H9 (cell line): Measurements from ENCODE around the gene EPB41L4B. TPM values are rescaled to one million over a fixed set of nuclear protein-coding genes. Genes with fewer than 3 reads are reported as not detected.

ENCODE experiments used
- DNase-seq: peaks from one replicate; pipeline ENCODE4 v3.0.0-alpha.2; 2017
- H2AFZ ChIP-seq: one replicate; pipeline ENCODE4 v1.6.1; 2013; ENCODE audit warnings: mild to moderate bottlenecking, low read length, control low read depth, moderate library complexity
- H2AK5ac ChIP-seq: 2 replicates; pipeline ENCODE4 v1.6.1; 2013; ENCODE audit warnings: low read length, control low read depth, mixed read lengths; ENCODE audit not compliant: insufficient read length
- H2BK120ac ChIP-seq: one replicate; pipeline ENCODE4 v1.6.1; 2013; ENCODE audit warnings: low read depth, mild to moderate bottlenecking, low read length, control low read depth, inconsistent platforms; ENCODE audit not compliant: poor library complexity, severe bottlenecking
- H2BK12ac ChIP-seq: 2 replicates; pipeline ENCODE4 v1.6.1; 2013; ENCODE audit warnings: low read length, control low read depth, mixed read lengths, low read depth; ENCODE audit not compliant: insufficient read length
- H2BK15ac ChIP-seq: 2 replicates; pipeline ENCODE4 v1.6.1; 2013; ENCODE audit warnings: low read depth, low read length, control low read depth
- H2BK20ac ChIP-seq: one replicate; pipeline ENCODE4 v1.6.1; 2013; ENCODE audit warnings: low read depth, mild to moderate bottlenecking, low read length, control low read depth, inconsistent platforms; ENCODE audit not compliant: poor library complexity, severe bottlenecking
- H2BK5ac ChIP-seq: 2 replicates; pipeline ENCODE4 v1.6.1; 2013; ENCODE audit warnings: low read length, control low read depth, mixed read lengths; ENCODE audit not compliant: insufficient read length
- H3K14ac ChIP-seq: 2 replicates; pipeline ENCODE4 v1.6.1; 2013; ENCODE audit warnings: low read length, control low read depth; ENCODE audit not compliant: insufficient read depth
- H3K18ac ChIP-seq: 2 replicates; pipeline ENCODE4 v1.6.1; 2013; ENCODE audit warnings: low read depth, mild to moderate bottlenecking, mixed read lengths, low read length, control low read depth; ENCODE audit not compliant: insufficient read length
- H3K23ac ChIP-seq: 2 replicates; pipeline ENCODE4 v1.6.1; 2013; ENCODE audit warnings: low read length, control low read depth, mixed read lengths, low read depth; ENCODE audit not compliant: insufficient read length
- H3K23me2 ChIP-seq: 2 replicates; pipeline ENCODE4 v1.6.1; 2013; ENCODE audit warnings: low read depth, mild to moderate bottlenecking, mixed read lengths, low read length, control low read depth; ENCODE audit not compliant: insufficient read length, poor library complexity, severe bottlenecking
- H3K27ac ChIP-seq: 2 replicates; pipeline ENCODE4 v1.5.1; 2013; ENCODE audit warnings: low read length, control low read depth, mixed read lengths, low read depth; ENCODE audit not compliant: insufficient read length
- H3K27me3 ChIP-seq: 2 replicates; pipeline ENCODE4 v1.6.1; 2013; ENCODE audit warnings: low read length, control low read depth, inconsistent platforms; ENCODE audit not compliant: insufficient read depth
- H3K4ac ChIP-seq: 2 replicates; pipeline ENCODE4 v1.6.1; 2013; ENCODE audit warnings: low read depth, mild to moderate bottlenecking, control low read depth, inconsistent platforms, low read length, moderate library complexity
- H3K4me1 ChIP-seq: 2 replicates; pipeline ENCODE4 v1.6.1; 2013; ENCODE audit warnings: low read length, control low read depth, inconsistent platforms; ENCODE audit not compliant: insufficient read depth
- H3K4me2 ChIP-seq: 2 replicates; pipeline ENCODE4 v1.6.1; 2013; ENCODE audit warnings: low read length, control low read depth, mixed read lengths; ENCODE audit not compliant: insufficient read length, insufficient read depth
- H3K56ac ChIP-seq: 2 replicates; pipeline ENCODE4 v1.6.1; 2013; ENCODE audit warnings: low read depth, mild to moderate bottlenecking, mixed read lengths, low read length, control low read depth; ENCODE audit not compliant: insufficient read length
- H3K79me1 ChIP-seq: 2 replicates; pipeline ENCODE4 v1.6.1; 2013; ENCODE audit warnings: low read depth, mild to moderate bottlenecking, moderate library complexity, low read length, control low read depth, inconsistent platforms; ENCODE audit not compliant: insufficient read depth, poor library complexity, severe bottlenecking
- H3K79me2 ChIP-seq: 2 replicates; pipeline ENCODE4 v1.6.1; 2013; ENCODE audit warnings: low read length, control low read depth, inconsistent platforms; ENCODE audit not compliant: insufficient read depth
- H3K9ac ChIP-seq: 2 replicates; pipeline ENCODE4 v1.6.1; 2013; ENCODE audit warnings: low read length, control low read depth, mixed read lengths; ENCODE audit not compliant: insufficient read length; ENCODE audit errors: extremely low read depth
- H3K9me3 ChIP-seq: one replicate; pipeline ENCODE4 v1.6.1; 2013; ENCODE audit warnings: low read depth, low read length, inconsistent platforms; ENCODE audit not compliant: control insufficient read depth
- H3T11ph ChIP-seq: one replicate; pipeline ENCODE4 v1.6.1; 2013; ENCODE audit warnings: mild to moderate bottlenecking, low read length, control low read depth, inconsistent platforms
- H4K20me1 ChIP-seq: one replicate; pipeline ENCODE4 v1.6.1; 2013; ENCODE audit not compliant: control insufficient read depth, insufficient read length, insufficient read depth
- H4K5ac ChIP-seq: 2 replicates; pipeline ENCODE4 v1.6.1; 2013; ENCODE audit warnings: low read depth, mild to moderate bottlenecking, mixed read lengths, low read length, control low read depth; ENCODE audit not compliant: insufficient read length
- H4K8ac ChIP-seq: replicated peaks from 2 replicates; pipeline ENCODE4 v1.6.1; 2013; ENCODE audit warnings: low read length, control low read depth, mixed read lengths, low read depth; ENCODE audit not compliant: insufficient read length
- H4K91ac ChIP-seq: 2 replicates; pipeline ENCODE4 v1.6.1; 2013; ENCODE audit warnings: low read depth, mild to moderate bottlenecking, moderate library complexity, mixed read lengths, low read length, control low read depth; ENCODE audit not compliant: insufficient read length
- H3K27ac Mint-ChIP-seq, 3 experiments: 2 replicates in 2 of 3; 3 replicates in 1 of 3; pipeline ENCODE4 v1.8.0; 2020 to 2021; ENCODE audit warnings: mixed read lengths in 3 of 3, mild to moderate bottlenecking in 1 of 3, moderate library complexity in 1 of 3
- H3K27me3 Mint-ChIP-seq: 2 replicates; pipeline ENCODE4 v1.8.0; 2021; ENCODE audit warnings: low read depth, mild to moderate bottlenecking, moderate library complexity, mixed read lengths
- H3K36me3 Mint-ChIP-seq, 3 experiments: 2 replicates in 2 of 3; 3 replicates in 1 of 3; pipeline ENCODE4 v1.8.0; 2020 to 2021; ENCODE audit warnings: low read depth in 3 of 3, mixed read lengths in 3 of 3; ENCODE audit not compliant: insufficient read depth in 1 of 3
- H3K4me1 Mint-ChIP-seq, 2 experiments: 2 replicates each; pipeline ENCODE4 v1.8.0; 2020; ENCODE audit warnings: mixed read lengths in 2 of 2
- H3K4me3 Mint-ChIP-seq, 2 experiments: 2 replicates in 1 of 2; 3 replicates in 1 of 2; pipeline ENCODE4 v1.8.0; 2020 to 2021; ENCODE audit warnings: mild to moderate bottlenecking in 2 of 2, mixed read lengths in 2 of 2, moderate library complexity in 1 of 2
- H3K9me3 Mint-ChIP-seq, 2 experiments: 2 replicates in 1 of 2; 3 replicates in 1 of 2; pipeline ENCODE4 v1.8.0; 2020; ENCODE audit warnings: mild to moderate bottlenecking in 2 of 2, mixed read lengths in 2 of 2, moderate library complexity in 1 of 2
- WGBS: extraction: QIAGEN DNeasy Blood & Tissue Kit; methylation state at CpG from one replicate; pipeline ENCODE4 v1.1.7; 2013; ENCODE audit warnings: missing lambda C conversion rate, low lambda C conversion rate, mixed read lengths; ENCODE audit not compliant: insufficient read length; ENCODE audit errors: extremely low coverage; 5-methylcytosine and 5-hydroxymethylcytosine counted together
- total RNA-seq: library from RNA; stranded (reverse); gene quantifications from 2 replicates; pipeline ENCODE4 v1.2.1, GENCODE V29; 2021
- TF ChIP-seq, protein P1 (sequence below): fragments of 200-600 bp; sonication (generic); conservative IDR thresholded peaks from 3 replicates; pipeline ENCODE4 v1.8.0; 2021; ENCODE audit warnings: antibody characterized with exemption, mild to moderate bottlenecking

The EPB41L4B gene
- total RNA-seq, 1 experiment from 2014 or later = 18.9 TPM

DNA sequence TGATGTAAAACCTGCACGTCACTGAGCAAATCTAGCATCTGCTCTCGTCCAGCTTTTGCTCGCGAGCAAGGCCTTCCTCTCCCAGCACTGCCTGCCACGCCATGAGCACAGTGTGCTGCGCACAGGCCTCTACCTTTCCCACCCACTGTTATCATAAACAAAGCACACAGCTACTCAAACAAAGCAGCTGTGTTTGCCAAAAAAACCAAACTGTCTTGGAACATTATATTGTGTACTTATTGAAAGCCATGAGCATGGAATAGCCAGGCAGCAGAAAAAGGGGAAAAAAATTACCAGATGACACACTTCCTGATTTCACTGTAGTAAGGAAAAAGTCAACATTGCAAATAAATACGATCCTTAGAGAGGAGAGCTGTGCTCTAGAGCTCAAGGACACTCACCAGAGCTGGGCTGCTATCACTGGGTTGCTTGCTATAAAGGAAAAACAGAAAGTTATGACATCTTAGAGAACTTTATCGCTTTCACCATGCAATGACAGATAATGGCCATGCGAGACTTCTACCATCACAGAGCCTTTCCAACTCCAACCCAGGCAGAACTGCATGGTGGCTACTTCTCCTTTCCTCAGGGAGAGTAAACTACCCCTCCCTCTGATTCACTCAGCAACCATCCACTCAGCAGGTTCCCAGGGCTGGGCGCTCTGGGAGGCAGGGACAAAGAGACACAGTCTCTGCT is 69.6 kb downstream of the EPB41L4B start:
- H2AFZ ChIP-seq = no peak overlapping the region
- no peak overlapping the region for H4K5ac ChIP-seq
- H3K27me3 ChIP-seq = no peaks in the 10 kb centered on the region
- H2AK5ac ChIP-seq = no peak overlapping the region
- H3K27ac Mint-ChIP-seq = peak overlapping the region in 2 of 3 experiments; percentile 65 to 91; a peak in 6 of 7 replicates
- WGBS = no CpG with 5 or more reads among the region's 10 CpGs
- no peaks in the 10 kb centered on the region for H3K4me1 ChIP-seq
- no peak overlapping the region for H3K4me2 ChIP-seq
- H3K14ac ChIP-seq = no peak overlapping the region
- no peaks in the 10 kb centered on the region for H3K27me3 Mint-ChIP-seq
- TF ChIP-seq, protein P1, sequence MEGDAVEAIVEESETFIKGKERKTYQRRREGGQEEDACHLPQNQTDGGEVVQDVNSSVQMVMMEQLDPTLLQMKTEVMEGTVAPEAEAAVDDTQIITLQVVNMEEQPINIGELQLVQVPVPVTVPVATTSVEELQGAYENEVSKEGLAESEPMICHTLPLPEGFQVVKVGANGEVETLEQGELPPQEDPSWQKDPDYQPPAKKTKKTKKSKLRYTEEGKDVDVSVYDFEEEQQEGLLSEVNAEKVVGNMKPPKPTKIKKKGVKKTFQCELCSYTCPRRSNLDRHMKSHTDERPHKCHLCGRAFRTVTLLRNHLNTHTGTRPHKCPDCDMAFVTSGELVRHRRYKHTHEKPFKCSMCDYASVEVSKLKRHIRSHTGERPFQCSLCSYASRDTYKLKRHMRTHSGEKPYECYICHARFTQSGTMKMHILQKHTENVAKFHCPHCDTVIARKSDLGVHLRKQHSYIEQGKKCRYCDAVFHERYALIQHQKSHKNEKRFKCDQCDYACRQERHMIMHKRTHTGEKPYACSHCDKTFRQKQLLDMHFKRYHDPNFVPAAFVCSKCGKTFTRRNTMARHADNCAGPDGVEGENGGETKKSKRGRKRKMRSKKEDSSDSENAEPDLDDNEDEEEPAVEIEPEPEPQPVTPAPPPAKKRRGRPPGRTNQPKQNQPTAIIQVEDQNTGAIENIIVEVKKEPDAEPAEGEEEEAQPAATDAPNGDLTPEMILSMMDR = no peak
- no peaks in the 10 kb centered on the region for H3K79me1 ChIP-seq
- no peak overlapping the region for H3K56ac ChIP-seq
- H3K9me3 ChIP-seq = no peaks in the 10 kb centered on the region
- no peak overlapping the region for H4K91ac ChIP-seq
- no peaks in the 10 kb centered on the region for H4K20me1 ChIP-seq
- H3K79me2 ChIP-seq = no peaks in the 10 kb centered on the region
- H3K4me3 Mint-ChIP-seq = no peak overlapping the region
- H3K18ac ChIP-seq = no peak overlapping the region
- no peak for DNase-seq
- H3K23me2 ChIP-seq = no peaks in the 10 kb centered on the region
- H3K9me3 Mint-ChIP-seq = no peaks in the 10 kb centered on the region
- H2BK5ac ChIP-seq = no peak overlapping the region
- H2BK120ac ChIP-seq = no peak overlapping the region
- no peak overlapping the region for H2BK20ac ChIP-seq
- H3K27ac ChIP-seq = no peak overlapping the region
- H3K23ac ChIP-seq = no peak overlapping the region
- H3K4me1 Mint-ChIP-seq = peaks cover 33 to 39% of the 10 kb centered on the region in 2 experiments
- H3T11ph ChIP-seq = no peak overlapping the region
- H3K4ac ChIP-seq = no peak overlapping the region
- no peak overlapping the region for H4K8ac ChIP-seq
- peaks cover 5 to 44% (median 26%) of the 10 kb centered on the region in 3 experiments; a peak in 6 of 7 replicates for H3K36me3 Mint-ChIP-seq
- H2BK15ac ChIP-seq = no peak overlapping the region
- H2BK12ac ChIP-seq = no peak overlapping the region
- no peak overlapping the region for H3K9ac ChIP-seq
